ENCODE results near the gene CCDC187.

CCDC187 gene

DNA sequence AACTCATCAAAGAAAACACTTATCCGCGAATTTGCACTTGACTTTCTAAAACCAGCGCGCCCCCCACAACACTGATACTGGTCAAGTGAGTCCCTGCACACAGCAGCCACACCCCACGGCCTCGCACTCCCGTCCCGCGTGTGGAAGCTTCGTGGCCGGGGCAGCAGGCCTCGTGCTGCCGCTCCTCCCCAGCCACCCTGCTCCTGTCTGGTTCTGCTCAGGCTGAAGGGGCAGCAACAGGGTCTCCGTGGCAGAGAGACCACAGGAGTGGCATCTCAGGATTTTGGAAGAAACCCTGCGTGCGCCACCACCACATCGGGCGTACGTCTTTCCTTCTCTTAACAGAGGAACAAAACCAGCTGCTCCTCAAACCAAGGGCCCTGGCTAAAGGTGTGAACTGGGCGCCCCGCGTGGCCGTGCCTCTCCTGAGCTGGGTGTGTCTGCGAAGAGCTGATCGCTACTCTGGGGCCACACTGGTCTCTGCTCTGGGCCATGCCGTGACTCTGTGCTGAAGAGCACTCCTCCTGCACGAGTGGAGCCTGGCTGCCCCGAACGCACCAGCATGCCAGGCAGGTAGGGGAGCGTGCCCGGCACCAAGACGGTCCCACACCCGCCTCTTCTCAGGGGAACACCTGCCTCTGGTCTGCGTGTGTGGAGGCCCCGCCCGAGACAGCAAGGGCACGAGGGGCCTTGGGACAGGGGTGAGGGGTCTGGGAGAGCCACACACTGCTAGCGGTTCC lies 81.6 kb downstream of the CCDC187 start:
- DNase-seq = no peak

DNA sequence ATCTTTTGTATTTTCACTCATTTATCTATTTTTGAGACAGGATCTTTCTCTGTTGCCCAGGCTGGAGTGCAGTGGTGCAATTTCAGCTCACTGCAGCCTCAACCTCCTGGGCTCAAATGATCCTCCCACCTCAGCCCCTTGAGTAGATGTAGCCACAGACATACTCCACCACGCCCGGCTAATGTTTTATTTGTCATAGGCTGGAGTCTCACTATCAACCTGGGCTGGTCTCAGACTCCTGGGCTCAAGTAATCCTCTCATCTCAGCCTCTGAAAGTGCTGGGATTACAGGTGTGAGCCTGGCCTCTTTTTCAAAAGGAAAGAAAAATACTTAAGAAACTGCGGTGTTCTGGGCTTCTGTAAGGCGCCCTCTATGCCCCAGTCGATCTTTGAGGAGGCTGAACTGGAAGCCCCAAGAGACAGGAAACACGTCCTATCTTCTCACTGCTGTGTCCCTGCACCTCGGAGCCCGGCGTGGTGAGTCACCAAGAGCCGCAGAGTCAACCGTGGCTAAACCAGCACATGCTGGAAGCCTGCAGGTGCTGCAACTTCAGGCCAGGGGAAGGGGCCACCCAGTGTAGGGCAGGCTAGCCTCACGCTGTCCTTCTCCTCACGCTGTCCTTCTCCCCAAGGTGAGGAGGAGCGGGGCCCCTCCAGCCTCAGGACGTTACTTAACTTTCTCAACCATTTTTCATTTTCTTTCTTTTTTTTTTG lies 83.7 kb downstream of the CCDC187 start:
- DNase-seq = no peak

DNA sequence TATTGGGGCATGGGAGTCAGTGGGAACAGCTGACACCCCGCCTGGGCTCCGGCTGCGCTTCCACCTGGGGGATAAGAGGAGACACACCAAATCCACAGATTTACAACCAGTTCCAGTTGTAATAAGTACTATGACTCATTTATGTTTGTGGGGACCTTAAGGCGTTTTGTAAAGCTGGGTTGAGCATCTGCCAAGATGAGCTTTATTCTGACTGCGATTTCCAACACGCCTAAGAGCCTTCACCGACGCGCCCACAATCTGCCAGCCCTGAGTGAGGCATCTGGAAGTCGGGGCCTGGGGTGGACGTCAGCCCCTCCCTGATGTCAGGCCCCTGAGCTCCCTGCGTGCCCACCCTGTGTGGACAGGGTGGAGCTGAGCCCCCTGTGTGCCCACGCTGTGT lies 84.6 kb downstream of the CCDC187 start:
- no peak for DNase-seq

DNA sequence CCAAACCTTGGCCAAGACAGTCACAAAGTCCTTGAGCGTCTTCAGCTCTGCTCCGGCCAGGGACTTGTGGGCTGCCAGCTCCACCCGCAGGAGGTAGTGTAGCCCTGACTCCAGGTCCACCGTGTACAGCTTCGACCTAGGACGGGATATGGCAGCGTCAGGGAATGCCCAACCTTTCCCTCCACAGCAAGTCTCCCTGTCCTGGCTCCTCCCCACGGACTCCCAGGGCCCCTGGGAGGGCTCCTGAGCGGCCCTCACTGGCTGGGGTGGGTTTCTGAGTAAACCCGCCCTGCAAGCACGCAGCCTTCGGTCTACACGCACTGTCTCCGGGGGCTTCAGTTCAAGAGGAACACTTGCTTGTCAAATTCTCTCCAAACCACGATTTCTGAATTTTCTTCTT lies 85.2 kb downstream of the CCDC187 start:
- DNase-seq = no peak

DNA sequence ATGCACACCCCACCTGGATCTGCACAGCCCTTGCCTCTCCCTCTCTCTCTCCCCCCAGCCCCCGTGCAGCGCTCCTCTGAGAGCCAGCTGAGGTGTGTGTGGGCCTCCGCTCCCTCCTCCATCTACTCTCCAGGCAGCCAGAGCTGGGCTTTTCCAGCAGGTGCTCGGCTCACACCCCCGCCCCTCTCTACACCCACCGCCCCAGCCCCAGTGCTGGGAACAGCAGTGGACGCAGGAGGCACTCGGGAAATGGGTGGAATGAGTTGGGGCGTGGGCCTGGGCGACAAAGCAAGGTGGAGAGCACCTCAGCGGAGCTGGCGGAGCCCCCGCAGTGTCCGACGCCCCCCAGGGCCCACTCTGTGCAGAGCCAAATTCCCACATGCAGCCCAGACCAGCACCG lies 85.6 kb downstream of the CCDC187 start:
- DNase-seq = no peak

DNA sequence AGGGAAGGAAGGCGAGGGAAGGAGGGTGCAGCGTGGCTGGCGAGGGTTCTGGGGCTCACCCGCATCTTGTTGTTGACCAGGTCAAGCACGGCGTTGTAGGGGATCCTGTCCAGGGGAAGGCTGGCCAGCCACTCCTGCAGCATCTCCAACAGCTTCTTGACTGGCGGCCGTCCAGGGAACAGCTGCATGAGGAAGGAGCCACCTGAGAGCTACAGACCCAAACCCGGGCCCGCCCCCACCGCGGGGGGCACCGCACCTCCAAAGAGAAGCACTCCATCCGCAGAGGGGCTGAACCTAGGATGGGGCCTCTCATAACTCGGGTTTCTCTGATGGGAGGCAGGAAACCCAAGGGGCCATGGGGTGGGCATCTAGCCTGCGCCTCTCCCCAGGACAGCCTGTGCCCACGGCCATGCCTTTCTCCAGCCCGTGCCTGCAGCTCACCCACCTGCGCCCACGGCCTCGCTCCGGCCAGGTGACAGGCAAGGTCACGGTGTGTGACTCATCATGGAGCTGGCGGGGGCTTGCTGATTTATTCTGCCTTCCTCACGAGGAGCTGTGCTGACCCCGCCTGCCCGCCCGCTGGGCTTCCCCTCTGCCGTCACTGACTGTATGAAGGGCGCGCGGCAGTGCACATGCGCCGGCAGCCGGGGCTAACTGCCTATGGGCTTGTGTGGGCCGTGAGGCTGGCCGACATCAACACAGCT lies 87.2 kb downstream of the CCDC187 start:
- no peak for DNase-seq

DNA sequence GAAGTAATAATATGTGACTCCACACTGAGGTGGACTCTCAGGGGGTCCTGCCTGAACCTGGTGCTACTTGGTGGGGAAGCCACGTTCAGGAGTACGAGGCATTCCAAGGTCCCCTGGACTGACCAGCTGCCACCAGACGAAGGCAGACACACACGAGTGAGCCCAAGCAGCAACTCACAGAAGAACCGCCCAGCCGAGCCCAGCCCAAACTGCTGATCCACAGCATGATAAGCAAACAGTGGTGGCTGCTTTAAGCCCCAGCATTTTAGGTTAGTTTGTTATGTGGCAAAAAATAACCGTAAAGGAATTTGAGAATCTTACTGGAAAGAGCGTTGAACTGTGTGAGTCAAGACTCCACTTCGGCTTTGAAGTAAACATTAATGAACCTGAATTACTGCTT lies 90.2 kb downstream of the CCDC187 start:
- no peak for DNase-seq

DNA sequence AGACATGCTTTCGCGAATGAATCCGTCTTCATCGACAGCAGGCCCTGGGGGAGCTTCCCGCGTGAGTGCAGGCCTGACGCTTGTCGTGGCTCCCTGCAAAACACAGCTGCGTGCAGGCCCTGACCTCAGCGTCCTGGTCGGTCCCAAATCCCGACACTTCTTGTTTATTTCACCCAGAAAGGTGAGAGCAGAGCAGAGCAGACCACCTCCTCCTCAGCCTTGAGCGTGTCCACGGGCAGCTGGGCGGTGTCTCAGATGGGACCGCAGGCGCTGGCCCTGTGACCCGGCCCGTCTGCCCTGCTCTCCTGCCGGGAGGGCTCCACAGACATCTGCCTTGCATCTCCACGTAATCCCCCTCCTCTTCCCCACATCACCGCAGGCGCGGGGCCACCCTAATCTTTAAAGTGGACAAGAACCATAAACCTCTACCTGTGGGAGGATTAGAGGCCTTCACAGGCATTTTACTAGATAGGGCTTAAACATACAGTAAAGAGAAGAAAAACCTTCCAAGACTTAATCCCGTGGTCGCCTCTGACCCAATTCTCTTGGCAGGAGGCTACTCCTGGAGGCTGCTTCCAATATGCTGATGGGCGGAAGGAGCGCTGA lies 91.4 kb downstream of the CCDC187 start:
- no peak for DNase-seq

DNA sequence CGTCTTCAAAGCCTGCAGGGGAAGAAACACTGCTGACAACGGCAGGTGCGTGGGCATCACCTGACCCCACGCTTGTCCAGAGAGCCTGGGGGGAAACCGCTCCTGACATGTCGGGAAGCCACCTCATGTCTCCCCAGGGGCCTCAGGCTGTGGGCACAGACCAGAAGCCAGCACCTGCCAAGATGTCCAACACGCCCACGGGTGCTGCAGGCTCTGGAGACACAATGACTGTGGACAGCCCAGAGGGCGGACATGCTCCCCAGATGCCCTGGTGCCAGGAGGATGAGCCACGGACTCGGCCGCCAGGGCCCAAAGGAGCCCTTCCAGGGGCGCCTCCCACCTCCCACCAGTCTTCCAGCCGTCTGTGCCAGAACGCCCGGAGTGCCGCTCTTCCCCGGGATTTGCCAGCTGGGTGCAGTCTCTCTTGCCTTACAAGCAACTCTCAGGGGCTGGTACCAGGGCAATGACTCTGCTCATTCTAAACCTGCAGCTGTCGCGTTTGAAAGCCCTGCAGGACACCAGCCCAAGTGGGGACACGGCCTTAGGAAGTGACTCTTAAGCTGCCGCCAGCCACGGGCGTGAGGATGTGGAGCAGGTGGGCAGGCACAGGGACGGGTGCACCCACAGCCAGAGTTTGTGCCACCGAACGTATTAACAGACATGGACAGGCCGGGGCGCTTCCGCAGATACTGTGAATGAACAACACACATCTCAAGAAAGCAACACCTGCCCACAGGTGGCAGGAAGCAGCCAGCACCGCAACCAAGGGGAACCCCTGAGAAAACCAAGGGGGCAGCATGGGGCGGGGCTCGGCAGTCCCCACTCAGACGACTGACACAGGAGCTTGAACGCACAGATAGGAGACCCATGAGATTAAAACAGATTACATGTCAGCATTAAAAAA lies 92.2 kb downstream of the CCDC187 start:
- DNase-seq = no peak

DNA sequence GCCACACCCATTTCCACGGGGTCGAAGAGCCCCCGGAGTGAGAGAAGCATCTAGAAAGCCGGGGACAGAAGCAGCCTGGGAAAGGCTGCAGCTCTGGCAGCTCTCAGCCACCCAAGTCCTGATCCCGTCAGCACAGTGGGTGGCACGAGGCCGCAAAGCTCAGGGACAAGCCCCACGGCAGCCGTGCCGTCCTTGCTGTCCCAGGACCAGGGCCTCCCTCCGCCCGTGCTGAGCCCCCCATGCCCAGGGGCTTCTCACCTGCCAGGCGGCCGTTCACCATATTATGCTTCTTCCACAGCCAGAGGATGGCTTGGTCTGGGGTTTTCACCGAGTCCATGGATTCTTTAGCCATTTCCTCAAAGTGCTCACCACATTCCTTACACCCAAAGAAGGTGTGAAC lies 92.9 kb downstream of the CCDC187 start:
- DNase-seq = no peak

DNA sequence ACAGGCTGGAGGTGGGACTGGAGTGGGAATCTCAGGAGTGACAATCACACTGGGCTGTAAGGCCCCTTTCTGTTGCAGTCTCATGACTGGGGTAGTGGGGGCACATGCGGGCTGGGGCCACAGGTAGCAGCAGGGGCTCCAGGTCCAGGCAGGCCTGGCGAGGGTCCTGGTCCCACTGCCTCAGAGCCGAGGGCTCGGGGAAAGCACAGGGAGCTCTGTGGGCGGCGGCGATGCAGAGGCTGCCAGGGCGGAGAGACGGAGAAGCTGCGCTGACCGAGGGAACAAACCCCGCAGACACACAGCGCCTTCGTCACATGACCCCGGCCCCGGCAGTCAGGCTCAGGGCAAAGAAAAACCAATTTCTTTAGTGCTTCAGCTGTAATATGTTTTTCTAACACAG lies 93.6 kb downstream of the CCDC187 start:
- no peak for DNase-seq

DNA sequence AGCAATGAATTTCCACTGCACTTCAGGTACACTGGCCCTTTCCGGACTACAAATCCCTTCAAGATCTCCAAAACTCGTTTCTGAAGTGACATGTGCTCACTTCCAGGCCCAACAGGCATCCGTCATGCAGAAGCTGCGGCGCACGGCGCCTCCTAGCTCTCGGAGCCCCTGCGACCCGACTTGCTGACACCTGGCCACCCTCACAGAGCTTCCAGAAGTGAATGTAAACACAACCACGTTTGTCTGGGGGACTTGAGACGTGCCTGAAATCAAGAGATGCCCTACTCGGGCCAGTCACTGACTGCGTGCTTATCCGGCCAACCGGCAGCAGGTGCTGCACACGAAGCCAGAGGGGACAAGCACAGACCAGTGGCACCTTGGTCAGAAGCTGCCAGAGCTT lies 94.1 kb downstream of the CCDC187 start:
- no peak for DNase-seq

DNA sequence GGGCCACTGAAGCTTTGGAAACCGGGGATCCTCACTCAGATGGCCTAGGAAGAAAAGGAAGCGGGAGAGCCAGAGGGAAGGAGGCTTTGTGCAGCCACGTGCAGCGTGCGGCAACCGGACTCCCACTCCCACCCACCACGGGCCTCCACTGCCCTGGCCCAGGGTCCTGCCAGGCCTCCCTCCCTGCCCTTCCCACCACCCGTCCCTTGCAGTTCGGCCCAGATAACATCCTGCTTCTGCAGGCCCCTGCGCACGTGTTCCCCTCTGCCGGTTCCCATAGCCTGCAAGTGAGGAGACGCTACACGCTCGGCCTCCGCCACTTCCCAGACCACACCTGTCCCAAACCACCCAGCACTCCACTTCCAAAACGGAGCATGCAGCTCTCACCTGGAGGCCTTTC lies 94.7 kb downstream of the CCDC187 start:
- no peak for DNase-seq

DNA sequence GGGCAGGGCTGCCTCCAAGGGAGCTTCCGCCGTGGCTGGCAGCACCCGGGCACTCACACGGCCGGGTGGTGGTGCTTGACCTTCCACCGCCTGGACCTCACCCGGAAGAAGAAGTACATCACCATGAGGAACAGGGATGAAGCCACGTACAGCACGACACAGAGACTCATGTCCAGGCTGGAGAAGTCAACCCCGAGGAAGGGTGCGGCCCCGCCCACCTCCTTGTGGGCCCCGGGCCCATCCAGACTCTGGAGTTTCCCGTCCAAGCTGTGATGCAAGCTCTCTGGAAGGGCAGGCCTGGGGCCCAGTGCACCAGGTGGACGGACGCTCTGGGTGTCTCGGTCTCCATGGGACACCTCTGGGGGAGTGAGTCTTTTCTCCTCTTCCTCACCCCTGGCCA lies 95.2 kb downstream of the CCDC187 start:
- no peak for DNase-seq

DNA sequence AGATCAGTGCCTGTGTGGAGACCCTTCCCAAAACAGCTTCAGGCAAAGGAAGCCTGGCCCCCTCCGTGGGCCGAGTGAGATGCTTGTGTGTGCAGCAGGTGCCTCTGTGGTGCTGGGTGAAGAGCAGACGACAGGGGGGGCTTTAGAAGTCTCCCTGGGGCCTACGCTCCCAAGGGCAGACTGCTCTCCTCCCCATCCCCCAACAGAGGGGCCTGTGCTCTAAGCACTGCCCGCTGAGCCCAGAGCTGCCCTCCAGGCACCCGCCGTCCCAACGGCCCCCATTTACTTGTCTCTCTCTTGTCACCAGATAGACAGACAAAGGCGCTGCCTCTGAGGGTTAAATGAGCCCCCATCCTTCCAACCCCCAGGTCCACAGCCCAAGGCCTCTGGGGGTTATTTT lies 96.3 kb downstream of the CCDC187 start:
- no peak for DNase-seq

DNA sequence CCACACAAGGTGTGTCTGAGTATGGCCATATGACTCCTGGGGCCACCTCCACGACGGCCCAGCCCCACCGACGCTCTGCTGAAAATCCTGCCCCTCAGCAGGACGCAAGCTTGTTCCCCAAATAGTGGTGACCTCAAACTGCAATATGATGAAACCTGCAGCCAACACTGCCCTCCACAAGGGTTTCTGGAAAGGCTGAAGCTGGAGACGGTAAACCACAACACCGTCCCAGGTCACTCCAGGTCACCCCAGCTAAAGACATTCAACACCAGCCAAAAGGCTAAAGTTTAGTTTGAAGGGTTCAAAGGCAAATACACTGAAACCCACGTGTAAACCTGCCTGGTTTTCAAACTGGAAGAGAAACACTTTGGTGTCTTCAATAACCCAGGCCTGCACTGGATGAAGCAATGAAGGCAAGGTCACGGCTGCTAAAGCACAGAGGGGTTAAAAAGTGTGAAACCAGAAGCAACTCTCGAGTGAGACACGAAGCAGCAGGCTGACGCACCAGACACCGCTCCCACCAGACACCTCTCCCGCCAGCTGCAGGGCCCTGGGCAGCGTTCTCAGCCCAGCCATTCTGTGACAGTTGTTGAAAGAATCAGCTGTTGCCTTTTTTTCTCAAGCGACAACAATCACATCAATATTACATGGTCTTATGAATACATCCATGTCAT lies 97.2 kb downstream of the CCDC187 start:
- no peak for DNase-seq

DNA sequence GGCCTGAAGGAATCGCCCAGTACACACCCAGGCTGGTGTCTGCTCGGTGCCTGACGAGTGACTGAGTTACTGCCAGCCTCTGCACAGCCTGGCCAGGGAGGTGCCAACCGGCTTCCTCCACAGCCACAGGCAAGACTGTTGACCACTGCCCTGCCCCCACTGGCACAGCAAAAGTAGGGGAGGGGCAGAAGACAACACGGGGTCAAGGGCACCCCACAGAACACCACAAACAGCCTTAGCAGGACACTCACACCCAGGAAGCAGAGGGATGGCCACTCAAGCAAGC lies 98.2 kb downstream of the CCDC187 start:
- no peak for DNase-seq

DNA sequence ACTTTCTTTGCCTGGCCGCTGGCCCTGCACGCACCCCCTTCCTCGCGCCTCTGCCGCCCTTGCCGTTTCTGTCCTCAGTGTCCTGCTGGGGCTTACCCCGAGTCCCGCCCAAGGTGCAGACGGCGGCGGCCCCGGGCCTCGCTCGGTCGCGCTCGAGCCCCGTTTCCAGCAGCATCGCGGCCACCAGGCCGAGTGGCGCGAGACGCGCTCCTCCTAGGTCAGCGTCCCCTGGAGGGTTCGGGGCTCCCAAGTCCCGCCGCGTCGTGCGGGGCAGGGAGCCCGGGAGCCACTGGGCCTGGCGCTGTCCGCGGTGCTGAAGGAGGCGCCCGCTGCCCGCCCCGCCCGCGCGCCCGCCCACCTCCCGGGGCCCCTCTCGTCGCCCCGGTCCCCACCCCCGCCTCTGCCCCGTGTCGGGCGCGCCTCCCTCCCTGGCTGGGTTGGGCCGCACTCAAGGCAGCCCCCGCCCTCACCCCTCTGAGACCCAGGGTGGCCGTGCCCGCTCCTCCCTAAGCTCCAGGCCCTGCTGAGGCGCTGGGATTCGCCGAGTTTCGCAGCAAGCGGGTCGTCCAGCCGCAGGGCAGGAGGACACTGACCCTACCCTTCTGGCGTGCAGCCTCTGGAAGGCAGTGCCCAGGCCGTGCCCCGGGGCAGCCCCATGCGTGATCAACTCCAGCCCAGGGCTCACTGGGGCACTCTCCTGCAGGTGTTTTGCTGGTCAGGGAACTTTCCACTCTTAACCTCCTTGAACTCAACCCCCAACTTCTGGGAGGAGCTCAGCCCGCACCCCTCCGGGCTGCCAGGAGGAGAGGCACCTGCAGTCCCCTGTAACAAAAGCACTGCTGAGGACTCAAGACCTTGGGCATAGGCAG lies 98.8 kb downstream of the CCDC187 start, which contains the start of gene LHX3:
Gene LHX3, minus strand, starts transcription at position 291 of the 869 bp plus-strand sequence. Its CDS starts 116 bp downstream, at position 175.
- DNase-seq = no peak

DNA sequence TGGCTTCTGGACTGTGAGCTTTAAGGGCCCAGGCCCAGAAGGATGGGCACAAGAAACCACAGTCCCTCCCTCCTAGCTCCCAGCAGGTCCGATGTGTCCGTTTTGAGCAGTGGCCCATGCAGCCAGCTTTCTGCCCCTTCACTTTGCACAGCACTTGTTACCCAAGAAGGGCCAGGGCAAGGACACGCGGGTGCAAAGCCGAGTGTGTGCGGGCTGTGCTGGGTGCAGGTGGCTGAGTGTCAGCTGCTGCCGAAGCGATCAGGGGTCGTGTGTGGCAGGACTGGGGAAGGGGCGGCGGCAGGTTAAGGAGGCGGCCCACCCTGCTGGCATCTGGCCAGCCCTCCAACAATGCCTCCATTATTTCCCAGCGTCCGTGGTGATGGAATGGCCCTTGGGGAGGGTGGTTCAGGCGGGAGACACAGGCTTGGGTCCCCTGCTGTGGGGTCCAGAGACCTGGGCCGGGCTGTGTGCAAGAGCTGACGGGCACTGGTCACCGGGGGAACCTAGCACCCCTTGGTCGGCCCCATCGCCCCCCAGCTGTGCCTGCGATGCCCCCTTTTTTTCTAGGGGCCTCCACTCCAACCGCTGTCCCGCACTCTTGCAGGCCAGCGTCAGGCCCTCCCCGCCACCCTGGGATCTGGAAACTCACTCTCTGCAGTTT lies 99.6 kb downstream of the CCDC187 start:
- no peak for DNase-seq

DNA sequence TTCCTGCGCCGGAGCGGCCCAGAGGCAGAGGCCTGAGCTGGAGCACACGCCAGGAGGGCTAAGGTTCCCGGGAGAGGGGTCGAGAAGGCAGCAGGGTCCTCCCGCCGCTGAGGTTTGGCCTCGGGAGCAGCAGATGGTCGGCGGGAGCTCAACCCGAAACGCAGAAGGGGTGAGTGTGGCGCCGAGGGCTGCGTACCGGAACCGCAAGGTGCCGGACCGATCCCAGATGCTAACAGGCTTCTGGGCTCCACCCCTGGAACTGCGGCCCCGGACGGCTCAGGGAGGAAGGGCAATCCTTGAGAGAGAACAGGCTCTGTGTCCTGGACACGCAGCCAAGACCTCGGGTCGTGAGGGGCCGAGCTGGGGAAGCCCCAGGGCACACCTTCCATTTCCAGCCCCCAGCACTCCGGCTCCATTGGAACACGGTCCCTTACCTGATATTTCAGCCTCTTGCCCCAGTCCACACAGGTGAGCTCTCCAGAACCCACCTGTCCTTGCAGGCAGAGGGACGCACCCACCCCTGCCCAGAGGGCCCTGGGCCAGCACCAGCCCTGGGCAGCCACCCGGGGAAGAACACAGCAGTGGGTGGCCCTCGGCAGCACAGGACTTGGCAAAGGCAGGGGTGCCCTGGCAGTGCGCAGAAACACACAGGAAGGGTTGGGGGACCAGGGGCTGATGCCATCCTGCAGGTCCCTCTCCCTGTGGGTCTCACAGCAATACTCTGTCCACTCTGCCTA lies 100.3 kb downstream of the CCDC187 start:
- DNase-seq = no peak
